Ishikawa (cell line): ENCODE results near the gene CPE.

Experiments used
- CEBPB ChIP-seq: IDR thresholded peaks from 2 replicates; pipeline ENCODE4 v1.6.1; 2012
- CREB1 ChIP-seq: IDR thresholded peaks from 2 replicates; pipeline ENCODE4 v1.6.1; 2012; ENCODE audit warnings: low read depth
- EGR1 ChIP-seq: IDR thresholded peaks from 2 replicates; pipeline ENCODE4 v1.6.1; 2012
- EP300 ChIP-seq: IDR thresholded peaks from 2 replicates; pipeline ENCODE4 v1.6.1; 2012; ENCODE audit warnings: borderline replicate concordance
- FOXM1 ChIP-seq: IDR thresholded peaks from 2 replicates; pipeline ENCODE4 v1.6.1; 2012; ENCODE audit warnings: low read depth, borderline replicate concordance
- MAX ChIP-seq: IDR thresholded peaks from 2 replicates; pipeline ENCODE4 v1.6.1; 2012
- NFIC ChIP-seq: IDR thresholded peaks from 2 replicates; pipeline ENCODE4 v1.6.1; 2012
- RAD21 ChIP-seq: IDR thresholded peaks from 2 replicates; pipeline ENCODE4 v1.6.1; 2012; ENCODE audit warnings: low read depth
- TAF1 ChIP-seq: IDR thresholded peaks from 2 replicates; pipeline ENCODE4 v1.6.1; 2012; ENCODE audit warnings: low read depth, mild to moderate bottlenecking
- TCF12 ChIP-seq: IDR thresholded peaks from 2 replicates; pipeline ENCODE4 v1.6.1; 2012; ENCODE audit warnings: low read depth
- TEAD4 ChIP-seq: IDR thresholded peaks from 2 replicates; pipeline ENCODE4 v1.6.1; 2012
- YY1 ChIP-seq: IDR thresholded peaks from 2 replicates; pipeline ENCODE4 v1.6.1; 2012; ENCODE audit warnings: low read depth
- ZBTB7A ChIP-seq: IDR thresholded peaks from 2 replicates; pipeline ENCODE4 v1.6.1; 2012; ENCODE audit warnings: low read depth
- TF ChIP-seq, protein P1 (sequence below): IDR thresholded peaks from 2 replicates; pipeline ENCODE4 v1.6.1; 2012; ENCODE audit warnings: low read depth, mild to moderate bottlenecking
- TF ChIP-seq, protein P2 (sequence below): IDR thresholded peaks from 2 replicates; pipeline ENCODE4 v1.6.1; 2012

CPE gene

DNA sequence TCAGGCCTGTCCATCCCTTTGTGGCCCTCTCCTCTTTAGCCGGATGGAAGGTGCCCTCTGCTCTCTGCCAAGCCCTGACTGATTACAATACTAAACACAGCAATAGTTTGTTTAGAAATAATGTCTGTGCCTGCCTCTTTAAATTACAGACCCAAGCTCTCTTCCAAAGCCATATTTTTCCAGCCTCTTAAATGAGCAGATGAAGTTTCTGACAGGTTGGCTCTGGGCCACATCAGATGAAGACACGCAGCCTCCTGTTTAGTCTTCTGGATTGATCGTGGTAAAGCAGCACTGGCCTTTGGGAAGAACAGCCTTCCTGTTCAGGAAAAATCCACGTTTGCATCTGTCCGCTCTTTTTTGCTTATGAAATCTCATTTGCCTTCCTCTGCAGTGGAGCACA lies 133.6 kb downstream of the CPE start:
- TF ChIP-seq CREB1 (no peak), EP300 (no peak), CEBPB (no peak), FOXM1 (no peak), MAX (no peak), TCF12 (no peak), ZBTB7A (no peak), TEAD4 (no peak), EGR1 (no peak), NFIC (no peak)
- TF ChIP-seq, protein P1, sequence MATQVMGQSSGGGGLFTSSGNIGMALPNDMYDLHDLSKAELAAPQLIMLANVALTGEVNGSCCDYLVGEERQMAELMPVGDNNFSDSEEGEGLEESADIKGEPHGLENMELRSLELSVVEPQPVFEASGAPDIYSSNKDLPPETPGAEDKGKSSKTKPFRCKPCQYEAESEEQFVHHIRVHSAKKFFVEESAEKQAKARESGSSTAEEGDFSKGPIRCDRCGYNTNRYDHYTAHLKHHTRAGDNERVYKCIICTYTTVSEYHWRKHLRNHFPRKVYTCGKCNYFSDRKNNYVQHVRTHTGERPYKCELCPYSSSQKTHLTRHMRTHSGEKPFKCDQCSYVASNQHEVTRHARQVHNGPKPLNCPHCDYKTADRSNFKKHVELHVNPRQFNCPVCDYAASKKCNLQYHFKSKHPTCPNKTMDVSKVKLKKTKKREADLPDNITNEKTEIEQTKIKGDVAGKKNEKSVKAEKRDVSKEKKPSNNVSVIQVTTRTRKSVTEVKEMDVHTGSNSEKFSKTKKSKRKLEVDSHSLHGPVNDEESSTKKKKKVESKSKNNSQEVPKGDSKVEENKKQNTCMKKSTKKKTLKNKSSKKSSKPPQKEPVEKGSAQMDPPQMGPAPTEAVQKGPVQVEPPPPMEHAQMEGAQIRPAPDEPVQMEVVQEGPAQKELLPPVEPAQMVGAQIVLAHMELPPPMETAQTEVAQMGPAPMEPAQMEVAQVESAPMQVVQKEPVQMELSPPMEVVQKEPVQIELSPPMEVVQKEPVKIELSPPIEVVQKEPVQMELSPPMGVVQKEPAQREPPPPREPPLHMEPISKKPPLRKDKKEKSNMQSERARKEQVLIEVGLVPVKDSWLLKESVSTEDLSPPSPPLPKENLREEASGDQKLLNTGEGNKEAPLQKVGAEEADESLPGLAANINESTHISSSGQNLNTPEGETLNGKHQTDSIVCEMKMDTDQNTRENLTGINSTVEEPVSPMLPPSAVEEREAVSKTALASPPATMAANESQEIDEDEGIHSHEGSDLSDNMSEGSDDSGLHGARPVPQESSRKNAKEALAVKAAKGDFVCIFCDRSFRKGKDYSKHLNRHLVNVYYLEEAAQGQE, result no peak
- TF ChIP-seq, protein P2, sequence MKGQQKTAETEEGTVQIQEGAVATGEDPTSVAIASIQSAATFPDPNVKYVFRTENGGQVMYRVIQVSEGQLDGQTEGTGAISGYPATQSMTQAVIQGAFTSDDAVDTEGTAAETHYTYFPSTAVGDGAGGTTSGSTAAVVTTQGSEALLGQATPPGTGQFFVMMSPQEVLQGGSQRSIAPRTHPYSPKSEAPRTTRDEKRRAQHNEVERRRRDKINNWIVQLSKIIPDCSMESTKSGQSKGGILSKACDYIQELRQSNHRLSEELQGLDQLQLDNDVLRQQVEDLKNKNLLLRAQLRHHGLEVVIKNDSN, result no peak

GRCh38 chr4:165514739-165515138 lies 135.9 kb downstream of the CPE start:
- TF ChIP-seq CREB1 (no peak), TEAD4 (no peak), RAD21 (no peak), EP300 (no peak)
- TF ChIP-seq, protein P2, result no peak

GRCh38 chr4:165515201-165515600 lies 136.4 kb downstream of the CPE start:
- TF ChIP-seq MAX (no peak), ZBTB7A (no peak), RAD21 (no peak), TAF1 (no peak), TEAD4 (no peak), TCF12 (no peak), YY1 (no peak), CEBPB (no peak), EP300 (no peak), EGR1 (no peak), FOXM1 (no peak), CREB1 (no peak), NFIC (no peak)
- TF ChIP-seq, protein P2, result no peak
- TF ChIP-seq, protein P1, result no peak

DNA sequence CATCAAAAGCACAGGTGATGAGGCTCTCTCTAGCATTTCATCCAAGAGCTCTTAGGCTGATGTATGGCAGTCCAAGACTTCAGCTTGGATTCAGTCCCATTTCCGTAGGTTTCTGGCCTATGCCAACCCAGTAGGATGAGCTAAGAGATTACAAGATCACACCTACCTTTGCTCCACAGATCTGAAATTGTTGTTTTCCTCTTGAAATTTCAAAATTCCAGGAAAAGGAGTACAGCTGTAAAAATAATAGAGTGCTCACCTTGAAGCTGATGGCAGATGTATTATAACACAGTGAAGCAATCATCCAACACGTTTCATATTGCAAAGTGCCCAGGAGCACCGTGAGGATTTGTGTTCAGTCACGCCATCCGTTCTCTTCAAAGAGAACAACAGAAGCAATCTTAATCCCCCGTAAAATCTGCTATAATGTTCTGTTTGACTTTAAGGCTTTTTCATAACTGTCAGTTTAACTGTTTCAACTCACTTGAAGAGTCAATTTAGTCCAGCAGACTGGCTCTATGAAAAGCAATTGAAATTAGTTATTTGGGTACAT lies 137.5 kb downstream of the CPE start:
- no peak for TF ChIP-seq EP300
- TF ChIP-seq TCF12, result no peak
- TF ChIP-seq, protein P1, result no peak
- TF ChIP-seq CEBPB, result no peak
- TF ChIP-seq TEAD4, result no peak
- TF ChIP-seq MAX, result no peak
- TF ChIP-seq FOXM1, result no peak
- TF ChIP-seq RAD21, result no peak
- TF ChIP-seq ZBTB7A, result no peak
- TF ChIP-seq TAF1, result no peak
- TF ChIP-seq YY1, result no peak
- TF ChIP-seq EGR1, result no peak
- TF ChIP-seq NFIC, result no peak
